Hepatocyte (in vitro differentiated cells): Measurements from ENCODE around the gene AP5S1. TPM values are rescaled to one million over a fixed set of nuclear protein-coding genes. Genes with fewer than 3 reads are reported as not detected.
A peak's percentile ranks its signal among the peaks of the same experiment; 100 is the strongest.

Experiments used
- DNase-seq: peaks from one replicate; pipeline ENCODE4 v3.0.0-alpha.2; 2016; ENCODE audit warnings: low spot score
- H2AFZ ChIP-seq: fragments of 200-600 bp; sonication (generic); 2 replicates; pipeline ENCODE4 v1.6.0; 2016; ENCODE audit warnings: antibody characterized with exemption, mild to moderate bottlenecking
- H3K27ac ChIP-seq: fragments of 200-600 bp; sonication (generic); 2 replicates; pipeline ENCODE4 v1.5.1; 2016; ENCODE audit warnings: mild to moderate bottlenecking
- H3K27me3 ChIP-seq: fragments of 200-600 bp; sonication (generic); 2 replicates; pipeline ENCODE4 v1.6.1; 2016
- H3K36me3 ChIP-seq: fragments of 200-600 bp; sonication (generic); replicated peaks from 2 replicates; pipeline ENCODE4 v1.5.1; 2016; ENCODE audit warnings: low read depth; ENCODE audit not compliant: insufficient read depth
- H3K4me1 ChIP-seq: fragments of 200-600 bp; sonication (generic); 2 replicates; pipeline ENCODE4 v1.5.1; 2016; ENCODE audit warnings: mild to moderate bottlenecking, moderate library complexity; ENCODE audit not compliant: insufficient read depth
- H3K4me2 ChIP-seq: fragments of 200-600 bp; sonication (generic); 2 replicates; pipeline ENCODE4 v1.6.0; 2016
- H3K4me3 ChIP-seq: fragments of 200-600 bp; sonication (generic); 2 replicates; pipeline ENCODE4 v1.5.1; 2016; ENCODE audit warnings: mild to moderate bottlenecking
- H3K79me2 ChIP-seq: fragments of 200-600 bp; sonication (generic); 2 replicates; pipeline ENCODE4 v1.6.0; 2017; ENCODE audit warnings: mild to moderate bottlenecking
- H3K9me2 ChIP-seq: fragments of 200-600 bp; sonication (generic); replicated peaks from 2 replicates; pipeline ENCODE4 v1.6.0; 2017; ENCODE audit warnings: mild to moderate bottlenecking; ENCODE audit not compliant: insufficient read depth
- H3K9me3 ChIP-seq: fragments of 200-600 bp; sonication (generic); 2 replicates; pipeline ENCODE4 v1.5.1; 2016; ENCODE audit warnings: low read depth, mild to moderate bottlenecking
- H4K20me1 ChIP-seq: fragments of 200-600 bp; sonication (generic); 2 replicates; pipeline ENCODE4 v1.6.0; 2016; ENCODE audit warnings: mild to moderate bottlenecking; ENCODE audit not compliant: insufficient read depth, poor library complexity, severe bottlenecking
- EZH2 ChIP-seq: fragments of 200-600 bp; sonication (generic); IDR thresholded peaks from 2 replicates; pipeline ENCODE4 v1.6.1; 2016; ENCODE audit warnings: antibody characterized with exemption, mild to moderate bottlenecking, borderline replicate concordance
- EZH2phosphoT487 ChIP-seq: fragments of 200-600 bp; sonication (generic); IDR thresholded peaks from one replicate; pipeline ENCODE4 v1.6.1; 2018; ENCODE audit warnings: antibody characterized with exemption, mild to moderate bottlenecking, low read depth, moderate library complexity; ENCODE audit not compliant: unreplicated experiment, severe bottlenecking
- WGBS: methylation state at CpG from one replicate; pipeline ENCODE4 v1.1.6; 2016; ENCODE audit warnings: low lambda C conversion rate; ENCODE audit errors: missing lambda C conversion rate; 5-methylcytosine and 5-hydroxymethylcytosine counted together
- polyA plus RNA-seq: library from polyadenylated mRNA; unstranded; fragments of >200 nt; fragmentation: Nextera tagmentation; extraction: Ambion mirVana; gene quantifications from 2 replicates; pipeline ENCODE4 v1.2.1, GENCODE V29; 2016
- total RNA-seq: library from RNA; depleted of rRNA; stranded (reverse); fragments of >200 nt; gene quantifications from 2 replicates; pipeline ENCODE4 v1.2.3, GENCODE V29; 2014
- TF ChIP-seq, protein P1 (sequence below): fragments of 200-600 bp; sonication (generic); IDR thresholded peaks from 2 replicates; pipeline ENCODE4 v1.5.1; 2016; ENCODE audit warnings: antibody characterized with exemption, mild to moderate bottlenecking; ENCODE audit not compliant: poor library complexity

AP5S1 gene
- total and polyA plus RNA-seq, 2 experiments from 2014 or later, result 13.8 to 21.8 TPM

DNA sequence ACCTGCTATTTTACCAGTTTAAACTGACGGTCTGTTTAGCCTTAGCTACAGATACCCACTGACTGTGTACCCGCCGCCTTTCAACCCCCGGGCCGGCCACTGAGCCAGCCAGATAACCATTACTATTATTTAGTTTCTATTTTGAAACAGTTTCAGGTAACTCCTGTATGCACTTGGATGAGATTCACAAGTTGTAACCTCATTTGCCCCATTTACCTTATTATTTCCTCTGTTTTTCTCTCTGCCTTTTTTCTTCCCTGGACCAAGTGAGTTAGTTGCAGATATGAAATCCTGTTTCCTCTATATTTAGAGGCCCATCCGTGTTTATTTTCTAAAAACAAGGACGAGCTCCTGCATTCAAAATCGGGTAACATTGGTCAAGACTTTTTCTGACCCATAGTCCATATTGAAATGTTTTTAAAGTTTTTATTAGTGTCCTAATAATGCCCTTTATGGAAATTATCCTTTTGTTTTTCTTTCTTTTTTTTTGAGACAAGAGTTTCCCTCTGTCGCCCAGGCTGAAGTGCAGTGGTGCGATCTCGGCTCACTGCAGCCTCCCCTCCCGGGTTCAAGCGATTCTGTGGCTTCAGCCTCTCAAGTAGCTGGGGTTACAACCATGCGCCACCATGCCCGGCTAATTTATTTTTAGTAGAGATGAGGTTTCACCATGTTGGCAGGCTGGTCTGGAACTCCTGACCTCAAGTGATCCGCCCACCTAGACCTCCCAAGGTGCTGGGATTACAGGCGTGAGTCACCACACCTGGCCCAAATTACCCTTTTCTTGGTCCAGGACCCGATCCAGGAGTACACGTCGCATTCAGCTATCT lies 767 bp downstream of the AP5S1 start:
- no peaks in the 10 kb centered on the region for H3K27me3 ChIP-seq
- H3K9me2 ChIP-seq, result no peaks in the 10 kb centered on the region
- peak overlapping the region; percentile 73 for H3K4me2 ChIP-seq
- no peaks in the 10 kb centered on the region for H4K20me1 ChIP-seq
- H3K9me3 ChIP-seq, result no peaks in the 10 kb centered on the region
- no peak for DNase-seq
- no peaks in the 10 kb centered on the region for H3K36me3 ChIP-seq
- peak overlapping the region; percentile 62 for H3K4me3 ChIP-seq
- H3K27ac ChIP-seq, result peak overlapping the region; percentile 96
- WGBS, result 58% methylated on average over 20 of the region's 20 CpGs
- H3K4me1 ChIP-seq, result peaks cover 7% of the 10 kb centered on the region
- H3K79me2 ChIP-seq, result peaks cover 11% of the 10 kb centered on the region
- H2AFZ ChIP-seq, result peak overlapping the region; percentile 53
- no peak for TF ChIP-seq EZH2
- TF ChIP-seq, protein P1, sequence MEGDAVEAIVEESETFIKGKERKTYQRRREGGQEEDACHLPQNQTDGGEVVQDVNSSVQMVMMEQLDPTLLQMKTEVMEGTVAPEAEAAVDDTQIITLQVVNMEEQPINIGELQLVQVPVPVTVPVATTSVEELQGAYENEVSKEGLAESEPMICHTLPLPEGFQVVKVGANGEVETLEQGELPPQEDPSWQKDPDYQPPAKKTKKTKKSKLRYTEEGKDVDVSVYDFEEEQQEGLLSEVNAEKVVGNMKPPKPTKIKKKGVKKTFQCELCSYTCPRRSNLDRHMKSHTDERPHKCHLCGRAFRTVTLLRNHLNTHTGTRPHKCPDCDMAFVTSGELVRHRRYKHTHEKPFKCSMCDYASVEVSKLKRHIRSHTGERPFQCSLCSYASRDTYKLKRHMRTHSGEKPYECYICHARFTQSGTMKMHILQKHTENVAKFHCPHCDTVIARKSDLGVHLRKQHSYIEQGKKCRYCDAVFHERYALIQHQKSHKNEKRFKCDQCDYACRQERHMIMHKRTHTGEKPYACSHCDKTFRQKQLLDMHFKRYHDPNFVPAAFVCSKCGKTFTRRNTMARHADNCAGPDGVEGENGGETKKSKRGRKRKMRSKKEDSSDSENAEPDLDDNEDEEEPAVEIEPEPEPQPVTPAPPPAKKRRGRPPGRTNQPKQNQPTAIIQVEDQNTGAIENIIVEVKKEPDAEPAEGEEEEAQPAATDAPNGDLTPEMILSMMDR, result no peak
- no peak for TF ChIP-seq EZH2phosphoT487

DNA sequence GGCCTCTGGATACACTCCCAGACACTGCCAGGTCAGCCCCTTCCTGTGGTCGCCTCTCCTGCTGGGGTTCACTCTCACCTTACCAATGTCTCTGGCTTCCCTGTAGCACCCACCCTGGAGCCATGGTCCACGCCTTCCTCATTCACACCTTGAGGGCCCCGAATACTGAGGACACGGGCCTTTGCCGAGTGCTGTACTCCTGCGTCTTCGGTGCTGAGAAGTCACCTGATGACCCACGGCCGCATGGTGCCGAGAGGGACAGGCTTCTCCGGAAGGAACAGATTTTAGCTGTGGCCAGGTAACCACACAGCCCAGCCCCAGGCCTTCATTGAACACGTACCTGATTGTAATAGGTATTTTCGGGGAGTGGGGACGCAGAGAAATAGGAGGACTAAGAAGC lies 1.6 kb downstream of the AP5S1 start:
- H3K9me2 ChIP-seq, result no peaks in the 10 kb centered on the region
- H3K4me1 ChIP-seq, result peaks cover 7% of the 10 kb centered on the region
- H3K9me3 ChIP-seq, result no peaks in the 10 kb centered on the region
- no peaks in the 10 kb centered on the region for H4K20me1 ChIP-seq
- H3K4me3 ChIP-seq, result no peak overlapping the region
- H3K27me3 ChIP-seq, result no peaks in the 10 kb centered on the region
- 97% methylated on average over 14 of the region's 14 CpGs for WGBS
- H3K4me2 ChIP-seq, result no peak overlapping the region
- DNase-seq, result no peak
- H2AFZ ChIP-seq, result no peak overlapping the region
- no peaks in the 10 kb centered on the region for H3K36me3 ChIP-seq
- H3K27ac ChIP-seq, result no peak overlapping the region
- TF ChIP-seq, protein P1, result no peak
- TF ChIP-seq EZH2phosphoT487 (no peak), EZH2 (no peak)
- H3K79me2 ChIP-seq, result peaks cover 11% of the 10 kb centered on the region

DNA sequence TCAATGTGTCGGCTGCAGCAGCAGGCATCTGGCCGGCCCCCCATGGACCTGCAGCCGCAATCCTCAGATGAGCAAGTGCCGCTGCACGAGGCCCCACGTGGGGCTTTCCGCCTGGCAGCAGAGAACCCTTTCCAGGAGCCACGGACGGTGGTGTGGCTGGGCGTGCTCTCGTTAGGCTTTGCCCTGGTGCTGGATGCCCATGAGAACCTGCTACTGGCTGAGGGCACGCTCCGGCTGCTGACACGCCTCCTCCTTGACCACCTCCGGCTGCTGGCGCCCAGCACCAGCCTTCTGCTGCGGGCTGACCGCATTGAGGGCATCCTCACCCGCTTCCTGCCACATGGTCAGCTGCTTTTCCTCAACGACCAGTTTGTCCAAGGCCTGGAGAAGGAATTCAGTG lies 3.5 kb downstream of the AP5S1 start:
- Histone ChIP-seq H2AFZ (no peak overlapping the region), H3K9me3 (no peaks in the 10 kb centered on the region), H3K36me3 (no peaks in the 10 kb centered on the region), H3K79me2 (peaks cover 11% of the 10 kb centered on the region), H3K27me3 (no peaks in the 10 kb centered on the region), H3K4me2 (no peak overlapping the region), H3K4me1 (peaks cover 7% of the 10 kb centered on the region), H3K4me3 (no peak overlapping the region), H4K20me1 (no peaks in the 10 kb centered on the region), H3K9me2 (no peaks in the 10 kb centered on the region), H3K27ac (no peak overlapping the region)
- DNase-seq, result no peak
- 97% methylated on average over 20 of the region's 20 CpGs for WGBS
- no peak for TF ChIP-seq EZH2
- no peak for TF ChIP-seq EZH2phosphoT487
- TF ChIP-seq, protein P1, result no peak
